Suprapubic skin (tissue), 4 donors: ENCODE results near the gene COL8A2.

Experiments used
- CTCF ChIP-seq, 2 donors: fragments of 200-600 bp in 1 of 2; fragments of 450-650 bp in 1 of 2; sonication (generic) in 1 of 2; IDR thresholded peaks; one replicate each; pipeline ENCODE4 v1.5.1; 2016 to 2019; ENCODE audit warnings: antibody characterized with exemption in 2 of 2, mild to moderate bottlenecking in 1 of 2, moderate library complexity in 1 of 2
- EP300 ChIP-seq: sonication (generic); formaldehyde crosslinking; IDR thresholded peaks from one replicate; pipeline ENCODE4 v1.6.1; 2017; ENCODE audit warnings: antibody characterized with exemption
- POLR2A ChIP-seq, 2 donors: fragments of 450-650 bp; IDR thresholded peaks; one replicate each; pipeline ENCODE4 v1.6.1; 2017; ENCODE audit warnings: antibody characterized with exemption in 2 of 2, mild to moderate bottlenecking in 2 of 2, moderate library complexity in 2 of 2
- POLR2AphosphoS5 ChIP-seq, 3 donors: sonication (generic); formaldehyde crosslinking; IDR thresholded peaks; one replicate each; pipeline ENCODE4 v1.6.1; 2017; ENCODE audit warnings: antibody characterized with exemption in 3 of 3

GRCh38 chr1:36051821-36052220, 73.2 kb downstream of the COL8A2 start:
- TF ChIP-seq CTCF (IDR thresholded peaks at IDR 0.05) (no peak), POLR2AphosphoS5 (IDR thresholded peaks at IDR 0.05) (no peak), POLR2A (IDR thresholded peaks at IDR 0.05) (no peak), EP300 (no peak)
